Bronchial epithelial cell (primary cell): Measurements from ENCODE around the gene CCDC7. TPM values are rescaled to one million over a fixed set of nuclear protein-coding genes. Genes with fewer than 3 reads are reported as not detected.

Experiments used
- DNase-seq: peaks from one replicate; pipeline ENCODE4 v3.0.0-alpha.2; 2010; ENCODE audit warnings: low read depth
- FAIRE-seq: peaks from 2 replicates; lab custom pipeline; 2011; peaks lifted over from hg19 to GRCh38; lab: Jason Lieb, UNC
- H3K27me3 ChIP-seq: 2 replicates; pipeline ENCODE4 v1.5.1; 2011; ENCODE audit warnings: low read length; ENCODE audit not compliant: control insufficient read depth, insufficient read depth
- H3K36me3 ChIP-seq: 2 replicates; pipeline ENCODE4 v1.5.1; 2011; ENCODE audit warnings: low read length; ENCODE audit not compliant: control insufficient read depth, insufficient read depth
- H3K4me3 ChIP-seq: 2 replicates; pipeline ENCODE4 v1.5.1; 2011; ENCODE audit warnings: mild to moderate bottlenecking, low read depth, low read length, control low read depth
- total RNA-seq: library from RNA; depleted of rRNA; stranded (reverse); fragments of >200 nt; gene quantifications from 2 replicates; pipeline ENCODE4 v1.2.1, GENCODE V29; 2014
- TF ChIP-seq, protein P1 (sequence below): IDR thresholded peaks from 2 replicates; pipeline ENCODE4 v1.5.1; 2011; ENCODE audit warnings: mild to moderate bottlenecking, moderate library complexity, low read length, control low read depth, inconsistent platforms; ENCODE audit not compliant: insufficient read depth, severe bottlenecking

The CCDC7 gene
- total RNA-seq, 1 donor from 2014 or later, result 1.8 TPM

DNA sequence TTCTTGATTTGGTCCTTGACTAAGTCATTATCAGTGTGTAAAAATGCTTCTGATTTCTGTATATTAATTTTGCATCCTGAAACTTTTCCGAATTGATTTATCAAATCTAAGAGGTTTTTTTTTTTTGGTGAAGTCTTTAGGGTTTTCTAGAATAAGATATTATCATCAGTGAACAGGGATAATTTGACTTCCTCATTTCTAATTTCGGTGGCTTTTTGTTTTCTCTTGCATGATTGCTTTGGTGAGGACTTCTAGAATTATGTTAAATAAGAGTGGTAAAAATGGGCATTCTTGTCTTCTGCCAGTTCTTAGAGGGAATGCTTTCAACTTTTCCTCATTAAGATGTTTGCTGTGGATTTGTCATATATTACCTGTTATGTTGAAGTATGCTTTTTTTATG is 170.5 kb downstream of the CCDC7 start:
- FAIRE-seq (no peak), DNase-seq (no peak)
- Histone ChIP-seq H3K27me3 (no peaks in the 10 kb centered on the region), H3K4me3 (no peak overlapping the region), H3K36me3 (no peaks in the 10 kb centered on the region)
- TF ChIP-seq, protein P1, sequence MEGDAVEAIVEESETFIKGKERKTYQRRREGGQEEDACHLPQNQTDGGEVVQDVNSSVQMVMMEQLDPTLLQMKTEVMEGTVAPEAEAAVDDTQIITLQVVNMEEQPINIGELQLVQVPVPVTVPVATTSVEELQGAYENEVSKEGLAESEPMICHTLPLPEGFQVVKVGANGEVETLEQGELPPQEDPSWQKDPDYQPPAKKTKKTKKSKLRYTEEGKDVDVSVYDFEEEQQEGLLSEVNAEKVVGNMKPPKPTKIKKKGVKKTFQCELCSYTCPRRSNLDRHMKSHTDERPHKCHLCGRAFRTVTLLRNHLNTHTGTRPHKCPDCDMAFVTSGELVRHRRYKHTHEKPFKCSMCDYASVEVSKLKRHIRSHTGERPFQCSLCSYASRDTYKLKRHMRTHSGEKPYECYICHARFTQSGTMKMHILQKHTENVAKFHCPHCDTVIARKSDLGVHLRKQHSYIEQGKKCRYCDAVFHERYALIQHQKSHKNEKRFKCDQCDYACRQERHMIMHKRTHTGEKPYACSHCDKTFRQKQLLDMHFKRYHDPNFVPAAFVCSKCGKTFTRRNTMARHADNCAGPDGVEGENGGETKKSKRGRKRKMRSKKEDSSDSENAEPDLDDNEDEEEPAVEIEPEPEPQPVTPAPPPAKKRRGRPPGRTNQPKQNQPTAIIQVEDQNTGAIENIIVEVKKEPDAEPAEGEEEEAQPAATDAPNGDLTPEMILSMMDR, result no peak

DNA sequence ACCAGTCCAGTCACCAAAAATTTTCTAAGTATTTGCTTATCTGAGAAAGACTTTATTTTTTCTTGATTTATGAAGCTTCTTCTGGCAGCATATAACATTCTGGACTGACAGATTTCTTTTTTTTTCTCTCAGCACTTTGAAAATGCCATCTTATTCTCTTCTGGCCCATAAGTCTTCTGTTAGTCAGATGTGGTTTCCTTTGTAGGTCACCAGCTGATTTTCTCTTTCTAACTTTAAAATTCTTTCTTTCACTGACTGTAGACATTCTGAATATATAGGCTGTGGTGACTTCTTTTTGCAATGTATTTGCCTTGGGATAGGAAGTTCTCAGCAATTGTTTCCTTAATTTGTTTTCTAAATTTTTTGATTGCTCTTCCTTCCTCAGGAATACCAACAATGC is 172.5 kb downstream of the CCDC7 start:
- FAIRE-seq (no peak), DNase-seq (no peak)
- Histone ChIP-seq H3K4me3 (no peak overlapping the region), H3K36me3 (no peaks in the 10 kb centered on the region), H3K27me3 (no peaks in the 10 kb centered on the region)
- TF ChIP-seq, protein P1, result no peak

DNA sequence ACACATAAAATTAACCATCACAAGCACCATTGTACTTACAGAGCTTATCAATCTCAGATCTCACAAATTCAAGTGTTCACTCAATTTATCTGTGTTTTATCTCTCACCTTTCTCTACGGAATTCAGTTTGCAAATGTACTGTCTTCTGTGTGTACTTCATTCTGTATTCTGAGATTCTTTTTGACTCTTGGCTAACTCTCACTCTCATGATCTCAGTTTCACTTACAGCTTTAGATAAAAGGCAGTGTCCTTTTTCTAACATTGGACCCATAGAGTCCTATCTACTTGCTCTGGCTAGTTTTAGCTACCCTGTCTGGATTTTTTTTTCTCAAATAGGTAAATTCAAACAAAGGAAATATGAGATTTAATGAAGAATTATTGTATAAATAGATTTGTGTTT is 176.0 kb downstream of the CCDC7 start:
- FAIRE-seq, result no peak
- no peak for DNase-seq
- H3K36me3 ChIP-seq, result no peaks in the 10 kb centered on the region
- no peak overlapping the region for H3K4me3 ChIP-seq
- no peaks in the 10 kb centered on the region for H3K27me3 ChIP-seq
- TF ChIP-seq, protein P1, result no peak

DNA sequence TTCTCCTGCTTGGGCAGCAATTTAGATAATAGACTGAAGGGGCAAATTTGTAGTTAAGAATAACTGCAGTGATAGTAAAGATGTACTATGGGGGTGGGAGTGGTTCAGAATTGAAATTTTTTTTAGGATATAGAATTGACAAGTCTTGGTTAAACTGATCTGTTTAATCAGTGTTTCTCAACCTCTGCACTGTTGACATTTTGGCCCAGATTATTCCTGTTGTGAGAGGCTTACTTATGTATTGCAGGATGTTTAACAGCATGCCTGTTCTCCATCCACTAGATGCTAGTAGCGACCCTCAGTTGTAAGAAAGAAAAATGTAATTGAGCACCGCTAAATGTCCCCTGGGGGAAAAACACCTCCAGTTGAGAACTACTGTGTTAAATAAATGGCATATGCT is 176.5 kb downstream of the CCDC7 start:
- H3K36me3 ChIP-seq, result no peaks in the 10 kb centered on the region
- DNase-seq (no peak), FAIRE-seq (no peak)
- no peak overlapping the region for H3K4me3 ChIP-seq
- H3K27me3 ChIP-seq, result no peaks in the 10 kb centered on the region
- TF ChIP-seq, protein P1, result no peak

DNA sequence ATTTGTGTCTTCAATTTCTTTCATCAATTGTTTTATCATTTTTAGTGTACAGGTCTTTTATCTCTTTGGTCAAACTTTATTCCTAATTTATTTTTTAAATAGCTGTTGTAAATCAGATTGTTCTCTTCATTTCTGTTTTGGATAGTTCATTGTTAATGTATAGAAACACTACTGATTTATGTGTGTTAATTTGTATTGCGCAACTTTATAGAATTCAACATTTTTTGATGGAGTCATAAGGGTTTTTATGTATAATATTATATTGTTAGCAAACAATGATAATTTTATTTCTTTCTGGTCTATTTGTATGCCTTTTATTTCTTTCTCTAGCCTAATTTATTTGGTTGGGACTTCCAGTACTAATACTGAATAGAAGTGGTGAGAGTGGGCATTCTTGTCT is 181.2 kb downstream of the CCDC7 start:
- TF ChIP-seq, protein P1, result no peak
- no peaks in the 10 kb centered on the region for H3K36me3 ChIP-seq
- no peak overlapping the region for H3K4me3 ChIP-seq
- no peak for DNase-seq
- H3K27me3 ChIP-seq, result no peaks in the 10 kb centered on the region
- FAIRE-seq, result no peak

DNA sequence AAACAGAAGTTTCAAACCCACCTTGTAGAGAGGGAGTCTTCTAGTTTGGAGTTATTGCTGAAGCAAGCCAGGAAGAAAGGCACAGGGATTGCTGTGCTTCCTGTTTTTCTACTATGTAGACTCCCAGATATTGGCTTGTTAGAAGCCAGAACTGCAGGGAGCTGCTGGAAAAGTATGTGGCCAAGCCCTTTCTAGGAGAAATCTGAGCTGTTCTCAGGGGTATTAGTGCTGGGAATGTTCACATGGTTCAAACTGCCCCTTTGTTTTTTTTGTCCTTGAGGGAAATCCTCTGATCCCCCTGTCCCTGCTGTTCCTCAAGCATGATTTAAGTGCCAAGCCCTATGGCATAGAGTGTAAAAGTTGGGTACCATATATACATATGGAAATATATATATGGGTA is 184.0 kb downstream of the CCDC7 start:
- FAIRE-seq (no peak), DNase-seq (no peak)
- Histone ChIP-seq H3K27me3 (no peaks in the 10 kb centered on the region), H3K36me3 (no peaks in the 10 kb centered on the region), H3K4me3 (no peak overlapping the region)
- TF ChIP-seq, protein P1, result no peak
